Panc1 (cell line): ENCODE data around the gene MED13L. TPM values are rescaled to one million over a fixed set of nuclear protein-coding genes. Genes with fewer than 3 reads are reported as not detected.

Source experiments
- ATAC-seq: fragments of 200-7000 bp; cut with Tn5 transposase; 2 replicates; pipeline ENCODE4 v1.9.1; 2020; ENCODE audit warnings: mild to moderate bottlenecking, moderate library complexity
- BruUV-seq: library from RNA; stranded (reverse); fragments of 400-500 nt; replicated peaks from 2 replicates; lab custom pipeline; 2021; lab: Mats Ljungman, UMichigan
- CTCF ChIA-PET: fragments of 300-600 bp; sonication (Branson Sonifier 250); formaldehyde crosslinking; loops from one replicate; lab custom pipeline; 2022; ENCODE audit warnings: antibody characterized with exemption; lab: Charles Lee
- POLR2A ChIA-PET: fragments of 300-600 bp; sonication (Branson Sonifier 250); formaldehyde crosslinking; loops from one replicate; lab custom pipeline; 2022; ENCODE audit warnings: antibody characterized with exemption; lab: Charles Lee
- DNase-seq: peaks from one replicate; pipeline ENCODE4 v3.0.0-alpha.2; 2010; ENCODE audit warnings: low read depth, low spot score
- H3K27ac ChIP-seq: 2 replicates; pipeline ENCODE4 v1.5.1; 2011; ENCODE audit warnings: mild to moderate bottlenecking, low read length, inconsistent platforms
- H3K27me3 ChIP-seq: fragments of 200-500 bp; sonication (Bioruptor generic); 2 replicates; pipeline ENCODE4 v1.6.0; 2014; ENCODE audit warnings: low read length, inconsistent platforms; ENCODE audit not compliant: control insufficient read depth, insufficient read depth
- H3K36me3 ChIP-seq: fragments of 200-500 bp; sonication (Bioruptor generic); 2 replicates; pipeline ENCODE4 v1.5.1; 2014; ENCODE audit warnings: inconsistent platforms, mild to moderate bottlenecking, low read length, moderate library complexity; ENCODE audit not compliant: control insufficient read depth, insufficient read depth
- H3K4me1 ChIP-seq: 2 replicates; pipeline ENCODE4 v1.5.1; 2011; ENCODE audit warnings: inconsistent platforms, mild to moderate bottlenecking, low read length, moderate library complexity; ENCODE audit not compliant: control insufficient read depth, insufficient read depth
- H3K4me3 ChIP-seq, 2 experiments: 2 replicates each; pipeline ENCODE4 v1.5.1; 2011 to 2012; ENCODE audit warnings: low read depth in 2 of 2, low read length in 2 of 2, mild to moderate bottlenecking in 2 of 2, inconsistent platforms in 1 of 2, moderate library complexity in 1 of 2
- H3K9me3 ChIP-seq: fragments of 200-500 bp; sonication (Bioruptor generic); 2 replicates; pipeline ENCODE4 v1.5.1; 2014; ENCODE audit warnings: low read depth, mild to moderate bottlenecking, inconsistent platforms, low read length, moderate library complexity; ENCODE audit not compliant: control insufficient read depth, insufficient read depth
- POLR2AphosphoS5 ChIP-seq: IDR thresholded peaks from 2 replicates; pipeline ENCODE4 v1.6.1; 2012; ENCODE audit warnings: mild to moderate bottlenecking, low read depth, low read length, moderate library complexity
- SIN3A ChIP-seq: IDR thresholded peaks from 2 replicates; pipeline ENCODE4 v1.6.1; 2012; ENCODE audit warnings: low read depth, mild to moderate bottlenecking, low read length, moderate library complexity, borderline replicate concordance; ENCODE audit not compliant: insufficient read depth
- TCF7L2 ChIP-seq: IDR thresholded peaks from 2 replicates; pipeline ENCODE4 v1.6.1; 2011; ENCODE audit warnings: mild to moderate bottlenecking, low read depth, low read length, inconsistent platforms
- in situ Hi-C: cut with HindIII; loops from 2 replicates; pipeline ENCODE4 v1.10.0; 2016; ENCODE audit warnings: low sequenced_read_pairs, low pct_unique_long_range_greater_than_20kb
- intact Hi-C: fragments of 100-400 bp; cut with micrococcal nuclease; formaldehyde crosslinking; loops from one replicate; pipeline ENCODE4 v1.10.0; 2022; ENCODE audit not compliant: unreplicated experiment
- total RNA-seq: library from RNA; stranded (reverse); gene quantifications from one replicate; pipeline ENCODE4 v1.2.1, GENCODE V29; 2021; ENCODE audit not compliant: unreplicated experiment
- TF ChIP-seq, protein P1 (sequence below), 2 experiments: IDR thresholded peaks; 2 replicates each; pipeline ENCODE4 v1.6.1; 2011 to 2012; ENCODE audit warnings: low read depth in 2 of 2, control low read depth in 1 of 2, low read length in 1 of 2, mild to moderate bottlenecking in 1 of 2, moderate library complexity in 1 of 2; ENCODE audit not compliant: insufficient read depth in 1 of 2
- TF ChIP-seq, protein P2 (sequence below): fragments of 450-650 bp; IDR thresholded peaks from 2 replicates; pipeline ENCODE4 v1.5.1; 2017; ENCODE audit warnings: mild to moderate bottlenecking

Gene MED13L
- total RNA-seq, 1 experiment from 2014 or later, result 170 TPM

DNA sequence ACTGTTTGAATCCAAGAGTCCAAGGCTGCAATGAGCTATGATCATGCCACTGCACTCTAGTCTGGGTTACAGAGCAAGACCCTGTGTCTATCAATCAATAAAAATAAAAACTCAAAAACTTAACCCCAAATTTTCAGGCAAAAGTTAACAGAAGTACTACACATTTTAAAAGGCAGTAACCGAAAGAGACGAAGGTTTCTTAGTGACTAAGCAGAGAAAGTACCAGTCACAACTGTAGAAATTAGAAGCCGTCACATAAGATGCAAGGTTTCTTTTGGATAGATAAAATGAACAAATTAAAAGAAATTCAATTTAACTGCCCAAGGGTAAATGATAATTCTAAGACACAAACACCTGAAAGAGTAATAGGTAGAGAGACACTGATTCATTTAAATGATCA is 103.5 kb downstream of the MED13L start:
- Histone ChIP-seq H3K27ac (no peak overlapping the region), H3K4me1 (peaks cover 32% of the 10 kb centered on the region), H3K9me3 (no peaks in the 10 kb centered on the region), H3K27me3 (no peaks in the 10 kb centered on the region), H3K4me3 (no peak overlapping the region), H3K36me3 (no peaks in the 10 kb centered on the region)
- DNase-seq (no peak), ATAC-seq (no peak)
- ChIA-PET POLR2A (interaction anchor here (0.7 kb wide), 1 partner anchor 28 kb away, joined by 3 read pairs; no protein-coding TSS in a partner anchor), CTCF (interaction anchor here (0.6 kb wide), 1 partner anchor 42 kb away, joined by 4 read pairs; no protein-coding TSS in a partner anchor)
- in situ Hi-C loops (no loop called here), intact Hi-C loops (no loop called here)
- no TSS peak for BruUV-seq
- TF ChIP-seq, protein P1, sequence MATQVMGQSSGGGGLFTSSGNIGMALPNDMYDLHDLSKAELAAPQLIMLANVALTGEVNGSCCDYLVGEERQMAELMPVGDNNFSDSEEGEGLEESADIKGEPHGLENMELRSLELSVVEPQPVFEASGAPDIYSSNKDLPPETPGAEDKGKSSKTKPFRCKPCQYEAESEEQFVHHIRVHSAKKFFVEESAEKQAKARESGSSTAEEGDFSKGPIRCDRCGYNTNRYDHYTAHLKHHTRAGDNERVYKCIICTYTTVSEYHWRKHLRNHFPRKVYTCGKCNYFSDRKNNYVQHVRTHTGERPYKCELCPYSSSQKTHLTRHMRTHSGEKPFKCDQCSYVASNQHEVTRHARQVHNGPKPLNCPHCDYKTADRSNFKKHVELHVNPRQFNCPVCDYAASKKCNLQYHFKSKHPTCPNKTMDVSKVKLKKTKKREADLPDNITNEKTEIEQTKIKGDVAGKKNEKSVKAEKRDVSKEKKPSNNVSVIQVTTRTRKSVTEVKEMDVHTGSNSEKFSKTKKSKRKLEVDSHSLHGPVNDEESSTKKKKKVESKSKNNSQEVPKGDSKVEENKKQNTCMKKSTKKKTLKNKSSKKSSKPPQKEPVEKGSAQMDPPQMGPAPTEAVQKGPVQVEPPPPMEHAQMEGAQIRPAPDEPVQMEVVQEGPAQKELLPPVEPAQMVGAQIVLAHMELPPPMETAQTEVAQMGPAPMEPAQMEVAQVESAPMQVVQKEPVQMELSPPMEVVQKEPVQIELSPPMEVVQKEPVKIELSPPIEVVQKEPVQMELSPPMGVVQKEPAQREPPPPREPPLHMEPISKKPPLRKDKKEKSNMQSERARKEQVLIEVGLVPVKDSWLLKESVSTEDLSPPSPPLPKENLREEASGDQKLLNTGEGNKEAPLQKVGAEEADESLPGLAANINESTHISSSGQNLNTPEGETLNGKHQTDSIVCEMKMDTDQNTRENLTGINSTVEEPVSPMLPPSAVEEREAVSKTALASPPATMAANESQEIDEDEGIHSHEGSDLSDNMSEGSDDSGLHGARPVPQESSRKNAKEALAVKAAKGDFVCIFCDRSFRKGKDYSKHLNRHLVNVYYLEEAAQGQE (IDR thresholded peaks at IDR 0.05; ENCODE audit: insufficient read depth in 1 of 2, low read depth in 2 of 2, low read length in 1 of 2), result no peak
- no peak for TF ChIP-seq TCF7L2
- TF ChIP-seq, protein P2, sequence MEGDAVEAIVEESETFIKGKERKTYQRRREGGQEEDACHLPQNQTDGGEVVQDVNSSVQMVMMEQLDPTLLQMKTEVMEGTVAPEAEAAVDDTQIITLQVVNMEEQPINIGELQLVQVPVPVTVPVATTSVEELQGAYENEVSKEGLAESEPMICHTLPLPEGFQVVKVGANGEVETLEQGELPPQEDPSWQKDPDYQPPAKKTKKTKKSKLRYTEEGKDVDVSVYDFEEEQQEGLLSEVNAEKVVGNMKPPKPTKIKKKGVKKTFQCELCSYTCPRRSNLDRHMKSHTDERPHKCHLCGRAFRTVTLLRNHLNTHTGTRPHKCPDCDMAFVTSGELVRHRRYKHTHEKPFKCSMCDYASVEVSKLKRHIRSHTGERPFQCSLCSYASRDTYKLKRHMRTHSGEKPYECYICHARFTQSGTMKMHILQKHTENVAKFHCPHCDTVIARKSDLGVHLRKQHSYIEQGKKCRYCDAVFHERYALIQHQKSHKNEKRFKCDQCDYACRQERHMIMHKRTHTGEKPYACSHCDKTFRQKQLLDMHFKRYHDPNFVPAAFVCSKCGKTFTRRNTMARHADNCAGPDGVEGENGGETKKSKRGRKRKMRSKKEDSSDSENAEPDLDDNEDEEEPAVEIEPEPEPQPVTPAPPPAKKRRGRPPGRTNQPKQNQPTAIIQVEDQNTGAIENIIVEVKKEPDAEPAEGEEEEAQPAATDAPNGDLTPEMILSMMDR, result no peak
- TF ChIP-seq POLR2AphosphoS5, result no peak
- no peak for TF ChIP-seq SIN3A

DNA sequence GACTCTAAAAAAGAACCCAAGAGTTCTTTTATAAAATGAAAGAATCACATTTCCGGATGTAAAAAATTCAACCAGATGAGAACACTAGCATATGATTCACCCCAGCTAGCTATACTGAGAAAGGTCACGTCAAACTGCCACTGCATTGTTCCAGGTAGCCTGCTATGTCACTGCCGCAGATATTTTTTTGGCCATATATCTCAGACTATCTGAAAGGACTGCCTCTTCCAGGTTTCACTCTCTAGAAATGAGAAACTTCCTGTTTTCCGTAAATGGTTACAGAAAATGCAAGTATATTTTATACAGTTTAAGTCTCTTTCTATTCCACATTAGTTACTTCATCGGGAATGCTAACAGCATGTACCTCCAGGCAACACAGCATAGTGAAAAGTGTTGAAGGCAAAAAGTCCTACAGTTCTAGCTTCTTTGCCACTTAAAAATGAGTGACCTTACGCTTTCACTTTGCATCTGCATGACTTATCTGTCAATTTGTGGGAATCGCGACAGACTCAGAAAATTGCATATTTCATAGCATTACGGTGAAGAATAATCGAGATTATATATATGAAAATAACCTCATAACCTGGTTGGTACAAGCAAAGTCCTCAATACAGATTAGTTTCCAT is 105.2 kb downstream of the MED13L start:
- in situ Hi-C loops, result no loop called here
- no peaks in the 10 kb centered on the region for H3K36me3 ChIP-seq
- H3K9me3 ChIP-seq, result no peaks in the 10 kb centered on the region
- H3K4me3 ChIP-seq, result no peak overlapping the region
- DNase-seq (no peak), ATAC-seq (no peak)
- H3K27me3 ChIP-seq, result no peaks in the 10 kb centered on the region
- no peak overlapping the region for H3K27ac ChIP-seq
- peaks cover 40% of the 10 kb centered on the region for H3K4me1 ChIP-seq
- ChIA-PET CTCF (no interaction called here), POLR2A (no interaction called here)
- intact Hi-C loops, result no loop called here
- TF ChIP-seq, protein P2, result no peak
- TF ChIP-seq TCF7L2, result no peak
- no peak for TF ChIP-seq SIN3A
- no peak for TF ChIP-seq POLR2AphosphoS5
- TF ChIP-seq, protein P1 (IDR thresholded peaks at IDR 0.05; ENCODE audit: insufficient read depth in 1 of 2, low read depth in 2 of 2, low read length in 1 of 2), result no peak
- no TSS peak for BruUV-seq
